Inferior parietal cortex (tissue), 1 donor: ENCODE data around the gene POLR2J.
"Not testable (repeated sequence)": the region's sequence is repeated elsewhere in the genome, so short reads cannot be mapped to it uniquely, and the experiment has no call there.

Experiments
- DNase-seq: peaks from one replicate; pipeline ENCODE4 v3.0.0-alpha.2; 2016; ENCODE audit errors: extremely low spot score

POLR2J gene

GRCh38 chr7:102494473-102495149, 15.9 kb upstream of the POLR2J start:
- not testable (repeated sequence) for DNase-seq

GRCh38 chr7:102494026-102494425, 15.3 kb upstream of the POLR2J start:
- not testable (repeated sequence) for DNase-seq

- DNase-seq = not testable (repeated sequence)
Measured at GRCh38 chr7:102493220-102493935, 14.7 kb upstream of the POLR2J start.

GRCh38 chr7:102490529-102491075, 11.9 kb upstream of the POLR2J start:
- DNase-seq = not testable (repeated sequence)

GRCh38 chr7:102484317-102484716, 5.6 kb upstream of the POLR2J start:
- DNase-seq = not testable (repeated sequence)

- DNase-seq = not testable (repeated sequence)
Measured at GRCh38 chr7:102481962-102482361, 3.2 kb upstream of the POLR2J start.

- DNase-seq = not testable (repeated sequence)
Measured at GRCh38 chr7:102479982-102480637, 1.4 kb upstream of the POLR2J start.

GRCh38 chr7:102479209-102479584, 475 bp upstream of the POLR2J start:
- not testable (repeated sequence) for DNase-seq

- not testable (repeated sequence) for DNase-seq
Measured at GRCh38 chr7:102474736-102475435, 3.8 kb downstream of the POLR2J start.

GRCh38 chr7:102474116-102474515, 4.6 kb downstream of the POLR2J start:
- DNase-seq = not testable (repeated sequence)

- DNase-seq = no peak
Measured at GRCh38 chr7:102473271-102473991, 5.3 kb downstream of the POLR2J start.

GRCh38 chr7:102472126-102473041, 6.3 kb downstream of the POLR2J start:
- DNase-seq = no peak

GRCh38 chr7:102471791-102472125, 7.0 kb downstream of the POLR2J start:
- DNase-seq = no peak

- DNase-seq = no peak
Measured at GRCh38 chr7:102469972-102470825, 8.5 kb downstream of the POLR2J start.

- DNase-seq = no peak
Measured at GRCh38 chr7:102469351-102469971, 9.3 kb downstream of the POLR2J start.

GRCh38 chr7:102468478-102469350, 10.0 kb downstream of the POLR2J start:
- no peak for DNase-seq

GRCh38 chr7:102467581-102468477, 10.9 kb downstream of the POLR2J start:
- DNase-seq = no peak
